OCI-M2 (cell line): ENCODE measurements around the gene EMX1.

Source experiments
- DNase-seq: peaks from one replicate; lab custom pipeline; 2025; ENCODE audit not compliant: unreplicated experiment; lab: John Stamatoyannopoulos, UW

The EMX1 gene

GRCh38 chr2:72942293-72942692 is 25.0 kb downstream of the EMX1 start:
- no peak for DNase-seq

- no peak for DNase-seq
Observed at GRCh38 chr2:72942881-72943418, 25.6 kb downstream of the EMX1 start.

- no peak for DNase-seq
Observed at GRCh38 chr2:72943540-72944395, 26.4 kb downstream of the EMX1 start.

GRCh38 chr2:72944804-72945449 is 27.6 kb downstream of the EMX1 start:
- no peak for DNase-seq

- no peak for DNase-seq
Observed at GRCh38 chr2:72945450-72946019, 28.2 kb downstream of the EMX1 start.

- no peak for DNase-seq
Observed at GRCh38 chr2:72946466-72946865, 29.1 kb downstream of the EMX1 start.

- no peak for DNase-seq
Observed at GRCh38 chr2:72947952-72948830, 30.9 kb downstream of the EMX1 start.

- no peak for DNase-seq
Observed at GRCh38 chr2:72949045-72949444, 31.7 kb downstream of the EMX1 start.

- no peak for DNase-seq
Observed at GRCh38 chr2:72949642-72950041, 32.3 kb downstream of the EMX1 start.

- DNase-seq: no peak
Observed at GRCh38 chr2:72950558-72951255, 33.4 kb downstream of the EMX1 start.

GRCh38 chr2:72951303-72952095 is 34.2 kb downstream of the EMX1 start:
- DNase-seq: no peak

- no peak for DNase-seq
Observed at GRCh38 chr2:72952110-72952823, 34.9 kb downstream of the EMX1 start.

- no peak for DNase-seq
Observed at GRCh38 chr2:72952961-72953360, 35.6 kb downstream of the EMX1 start.

- DNase-seq: no peak
Observed at GRCh38 chr2:72953528-72953927, 36.2 kb downstream of the EMX1 start.

GRCh38 chr2:72953976-72954375 is 36.7 kb downstream of the EMX1 start:
- no peak for DNase-seq

- DNase-seq: no peak
Observed at GRCh38 chr2:72954376-72955227, 37.3 kb downstream of the EMX1 start.

GRCh38 chr2:72955228-72956049 is 38.1 kb downstream of the EMX1 start:
- no peak for DNase-seq
